TTC549 (cell line): Measurements from ENCODE around the gene RPA3.

Experiments used
- FAIRE-seq: peaks from 2 replicates; lab custom pipeline; 2012; peaks lifted over from hg19 to GRCh38; lab: Jason Lieb, UNC

RPA3 gene

DNA sequence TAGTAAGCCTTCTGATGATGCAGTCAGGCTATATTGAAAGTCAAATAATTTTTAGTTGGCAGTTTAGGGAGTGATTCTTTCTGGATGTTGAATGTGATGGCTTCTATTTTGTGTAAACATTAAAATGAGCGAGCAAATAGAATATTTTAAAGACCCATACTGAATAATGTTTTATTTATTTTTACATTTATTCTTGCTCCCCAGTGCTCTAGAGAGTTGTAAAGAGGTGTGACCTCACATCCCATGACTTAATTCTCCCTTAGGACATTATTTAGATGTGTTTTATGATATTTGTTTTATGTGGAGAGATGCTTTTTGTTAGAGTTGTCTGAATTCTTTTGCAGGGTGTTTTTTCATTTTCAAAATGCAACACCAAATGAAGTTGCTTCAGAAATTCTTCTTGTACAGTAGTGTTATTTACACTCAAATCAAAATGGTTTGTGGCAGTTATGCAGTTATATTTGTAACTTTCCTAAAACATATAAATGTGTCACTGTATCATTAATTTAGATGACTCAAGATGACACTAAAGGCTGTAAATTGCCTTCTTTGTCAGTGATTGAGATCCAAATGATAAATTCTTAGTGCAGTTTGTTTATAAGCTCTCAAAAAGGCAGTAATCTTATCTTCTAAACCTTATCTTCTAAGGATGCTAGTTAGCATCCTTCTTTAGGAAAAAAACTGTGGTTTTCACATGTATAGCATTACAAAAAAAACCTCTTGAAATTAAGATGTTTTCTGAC, 65.4 kb downstream of the RPA3 start:
- no peak for FAIRE-seq

DNA sequence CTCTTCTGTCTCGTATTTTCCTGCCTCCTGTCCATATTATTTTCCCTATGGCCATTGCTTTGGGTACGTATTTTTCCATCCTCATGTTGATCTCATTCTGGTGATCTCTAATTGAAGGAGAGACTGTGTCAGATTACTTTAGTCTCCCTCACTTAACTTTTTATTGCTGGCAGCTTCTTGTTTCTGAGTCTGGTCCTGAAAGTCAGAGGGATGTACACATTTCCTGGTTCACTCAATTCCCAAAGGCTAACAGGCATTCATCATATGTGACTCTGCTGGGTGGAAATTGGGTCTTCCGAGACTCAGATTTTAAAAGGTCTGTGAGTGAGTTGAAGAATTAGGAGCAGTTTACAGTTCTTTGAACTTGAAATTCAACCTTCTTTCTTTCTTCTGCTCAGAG, 66.9 kb downstream of the RPA3 start:
- no peak for FAIRE-seq

DNA sequence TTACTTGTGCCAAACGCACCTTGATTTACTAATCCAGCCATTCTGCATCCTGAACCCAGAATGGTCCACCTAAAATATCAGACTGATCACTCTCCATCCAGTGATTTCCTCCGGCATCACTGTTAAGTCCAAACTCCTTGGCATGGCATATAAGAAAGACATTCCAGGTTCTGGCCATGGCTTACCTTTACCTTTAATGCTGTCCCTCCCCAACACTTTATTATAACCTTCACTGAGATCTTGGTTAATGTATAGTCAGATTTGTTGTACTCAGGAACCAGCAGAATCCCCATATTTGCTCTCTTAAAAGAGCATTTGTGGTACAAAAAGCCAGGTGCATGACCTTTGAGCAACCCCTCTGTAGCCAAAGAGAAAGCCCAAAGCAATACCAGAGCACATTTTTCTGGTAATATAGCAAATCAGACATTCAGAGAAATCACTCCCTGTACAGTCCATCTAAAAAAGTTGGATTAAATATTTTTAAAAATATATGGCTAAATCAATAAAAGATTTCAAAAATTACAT, 67.7 kb downstream of the RPA3 start:
- no peak for FAIRE-seq

DNA sequence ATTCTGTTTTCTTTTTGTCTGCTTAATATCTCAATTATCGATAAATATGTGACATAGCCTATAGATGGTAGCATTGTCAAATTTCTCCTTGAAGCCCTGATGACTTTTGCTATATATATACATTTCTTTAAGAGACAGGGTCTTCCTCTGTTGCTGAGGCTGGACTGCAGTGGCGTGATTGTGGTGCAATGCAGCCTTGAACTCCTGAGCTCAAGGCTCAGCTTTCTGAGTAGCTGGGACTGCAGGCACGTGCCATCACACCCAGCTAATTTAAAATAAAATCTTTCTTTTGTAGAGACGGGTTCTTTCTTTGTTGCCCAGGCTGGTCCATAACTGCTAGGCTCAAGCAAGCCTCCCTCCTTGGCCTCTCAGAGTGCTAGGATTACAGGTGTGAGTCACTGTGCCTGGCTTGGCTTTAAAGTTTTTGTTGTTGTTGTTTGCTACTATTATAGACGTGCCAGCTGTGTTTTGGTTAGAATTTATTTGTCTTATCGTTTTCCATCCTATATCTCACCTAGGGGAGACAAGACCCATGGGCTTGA, 70.8 kb downstream of the RPA3 start:
- FAIRE-seq, result no peak

DNA sequence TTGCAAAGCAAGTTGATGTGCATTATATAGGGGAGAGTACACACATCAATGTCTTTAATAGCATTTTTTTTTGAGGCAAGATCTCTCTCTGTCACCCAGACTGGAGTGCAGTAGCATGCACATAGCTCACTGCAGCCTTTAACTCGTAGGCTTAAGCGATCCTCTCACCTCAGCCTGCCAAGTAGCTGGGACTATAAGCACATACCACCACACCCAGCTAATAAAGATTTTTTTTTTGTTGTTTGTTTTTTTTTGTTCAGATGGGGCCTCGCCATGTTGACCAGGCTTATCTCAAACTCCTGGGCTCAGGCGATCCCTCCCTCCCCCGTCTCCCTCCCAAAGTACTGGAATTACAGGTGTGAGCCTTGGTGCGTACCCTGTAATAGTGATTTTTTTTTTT, 76.3 kb downstream of the RPA3 start:
- no peak for FAIRE-seq

DNA sequence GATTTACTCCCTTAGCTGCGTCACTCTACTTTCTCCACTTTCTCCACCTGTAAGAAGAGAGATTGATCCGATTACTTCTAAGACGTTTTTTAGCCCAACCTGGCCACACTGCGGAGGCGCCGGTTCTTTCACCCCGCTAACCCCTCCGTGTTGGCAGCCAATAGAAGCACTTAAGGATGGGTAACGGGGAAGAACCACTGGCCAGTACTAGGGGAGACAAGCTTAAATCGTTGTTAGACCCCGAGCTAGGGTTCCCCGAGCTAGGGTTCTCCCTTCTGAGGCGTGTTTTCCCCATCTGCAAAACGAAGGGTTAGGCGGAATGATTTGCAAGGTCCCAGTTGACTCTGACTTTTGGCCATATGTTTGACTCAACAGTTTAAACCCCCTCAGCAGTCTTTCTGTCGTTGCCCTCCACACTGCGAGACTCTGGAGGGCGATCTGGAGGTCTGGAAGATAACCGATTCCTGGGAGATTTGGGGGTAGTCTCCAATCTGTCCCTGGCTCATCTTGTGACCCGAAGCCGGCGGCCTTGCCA, 77.2 kb downstream of the RPA3 start:
- FAIRE-seq, result no peak

DNA sequence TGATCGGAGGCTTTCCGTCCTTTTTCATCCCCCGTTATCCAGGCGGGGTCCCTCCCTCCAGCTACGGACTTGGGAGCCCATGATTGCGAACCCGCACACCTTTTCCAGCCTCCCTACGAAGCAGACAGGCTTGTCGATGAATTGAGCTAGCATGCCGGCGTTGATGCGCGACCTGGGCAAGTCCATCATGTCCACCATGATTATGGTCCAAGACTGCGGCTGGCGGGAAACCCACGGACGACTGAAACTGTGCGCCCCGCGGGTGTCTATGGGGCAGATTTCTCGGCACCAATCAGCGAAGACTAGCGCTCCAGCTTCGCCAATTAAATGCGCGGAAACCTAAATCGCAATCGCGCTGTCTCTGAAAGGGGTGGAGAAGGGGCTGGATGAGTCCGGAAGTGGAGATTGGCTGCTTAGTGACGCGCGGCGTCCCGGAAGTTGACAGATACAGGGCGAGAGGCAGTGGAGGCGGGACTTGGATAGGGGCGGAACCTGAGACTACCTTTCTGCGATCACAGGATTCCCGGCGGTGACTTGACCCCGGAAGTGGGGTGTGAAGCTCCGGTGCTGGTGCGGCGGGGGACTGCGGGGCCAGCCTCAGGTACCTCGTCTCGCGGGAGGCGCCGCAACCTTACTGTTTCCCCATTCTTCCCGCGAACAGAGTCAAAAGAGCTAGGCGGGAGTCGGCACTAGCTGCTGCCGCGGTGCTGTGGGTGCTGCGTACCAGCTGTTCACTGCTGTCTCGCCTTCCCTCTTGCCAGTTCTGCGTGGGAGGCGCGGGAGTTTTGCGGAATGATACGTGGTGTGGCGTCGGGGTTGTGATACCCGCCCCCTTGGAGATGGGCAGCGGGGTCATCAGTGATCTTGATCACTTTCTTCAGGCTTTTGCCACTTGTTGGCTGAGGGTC, 77.9 kb downstream of the RPA3 start, which contains the start of gene UMAD1:
UMAD1 (plus strand) TSS at position 532 of the 908 bp plus-strand sequence. CDS start 32,620 bp downstream, outside the sequence.
- peak; percentile 96 for FAIRE-seq

DNA sequence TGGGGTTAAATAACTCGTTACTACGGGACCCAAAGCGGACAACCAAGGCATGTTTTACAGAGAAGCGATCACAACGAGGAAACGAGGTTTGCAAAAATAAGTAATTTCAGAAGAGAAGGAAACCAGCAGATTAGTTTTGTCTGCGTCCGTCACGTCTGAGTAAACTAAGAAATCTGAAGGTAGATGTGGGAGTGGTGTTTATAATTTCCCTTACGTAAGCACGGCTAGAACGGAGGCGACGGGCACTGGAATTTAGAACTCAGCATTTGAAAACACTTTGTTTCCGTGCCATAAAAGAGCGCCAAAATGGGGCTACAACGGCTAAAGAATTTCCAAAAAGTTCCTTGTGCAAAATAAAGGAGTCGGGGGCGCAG, 78.6 kb downstream of the RPA3 start:
- no peak for FAIRE-seq

DNA sequence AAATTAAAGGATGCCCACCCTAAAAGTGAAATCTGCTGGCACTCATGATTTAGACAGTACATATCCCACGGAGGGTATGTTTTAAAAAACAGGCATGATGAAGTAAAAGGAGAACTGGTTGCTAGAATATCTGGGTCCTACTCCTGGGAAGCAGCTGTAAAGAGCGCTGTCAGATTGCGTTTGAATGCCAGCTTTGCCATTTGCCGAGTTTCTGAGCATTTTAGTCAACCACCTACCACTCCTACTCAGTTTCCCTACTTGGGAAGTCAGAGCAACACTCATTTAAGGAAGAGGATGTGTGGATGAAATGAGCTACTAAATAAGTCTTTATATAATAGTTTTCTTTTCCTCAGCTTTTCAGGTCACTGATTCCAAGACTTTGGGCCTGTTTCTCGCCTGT, 79.0 kb downstream of the RPA3 start:
- no peak for FAIRE-seq

DNA sequence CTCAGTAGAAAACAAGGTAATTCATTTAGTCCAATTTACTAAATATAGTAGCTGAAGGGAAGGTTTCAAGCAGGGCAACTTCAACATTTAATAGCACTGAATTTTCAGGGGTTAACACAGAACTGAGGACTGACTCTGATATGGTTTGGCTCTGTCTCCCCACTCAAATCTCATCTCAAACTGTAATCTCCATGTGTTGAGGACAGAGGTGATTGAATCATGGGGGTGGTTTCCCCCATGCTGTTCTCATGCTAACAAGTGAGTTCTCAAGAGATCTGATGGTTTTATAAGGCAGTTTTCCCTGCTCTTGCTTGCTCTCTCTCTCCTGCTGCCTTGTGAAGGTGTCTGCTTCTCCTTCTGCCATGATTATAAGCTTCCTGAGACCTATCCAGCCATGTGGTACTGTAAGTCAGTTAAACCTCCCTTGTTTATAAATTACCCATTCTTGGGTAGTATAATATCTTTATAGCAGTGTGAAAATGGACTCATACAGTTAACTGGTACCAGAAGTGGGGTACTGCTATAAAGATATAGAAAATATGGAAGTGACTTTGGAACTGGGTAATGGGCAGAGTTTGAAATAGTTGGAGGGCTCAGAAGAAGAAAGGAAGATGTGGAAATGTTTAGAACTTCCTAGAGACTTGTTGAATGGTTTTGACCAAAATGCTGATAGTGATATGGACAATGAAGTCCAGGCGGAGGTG, 87.6 kb downstream of the RPA3 start:
- no peak for FAIRE-seq

DNA sequence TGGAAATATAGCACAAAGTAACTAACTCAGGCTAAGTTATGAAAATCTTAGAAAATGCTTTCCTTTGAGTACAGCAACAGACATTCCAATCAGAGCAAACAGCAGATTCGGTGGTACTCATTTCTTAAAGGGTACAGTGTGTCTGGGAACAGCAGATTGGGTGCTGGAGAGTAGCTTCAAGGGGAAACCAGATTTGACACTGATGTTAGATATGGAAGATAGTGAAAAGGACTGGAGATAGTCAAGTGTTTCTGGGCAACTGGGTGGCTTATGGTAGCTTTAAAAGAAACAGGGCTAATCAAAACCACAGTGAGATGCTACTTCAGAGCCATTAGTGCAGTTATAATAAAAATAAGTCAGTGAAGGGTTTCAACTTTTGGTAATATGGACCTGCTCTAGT, 89.9 kb downstream of the RPA3 start:
- no peak for FAIRE-seq

DNA sequence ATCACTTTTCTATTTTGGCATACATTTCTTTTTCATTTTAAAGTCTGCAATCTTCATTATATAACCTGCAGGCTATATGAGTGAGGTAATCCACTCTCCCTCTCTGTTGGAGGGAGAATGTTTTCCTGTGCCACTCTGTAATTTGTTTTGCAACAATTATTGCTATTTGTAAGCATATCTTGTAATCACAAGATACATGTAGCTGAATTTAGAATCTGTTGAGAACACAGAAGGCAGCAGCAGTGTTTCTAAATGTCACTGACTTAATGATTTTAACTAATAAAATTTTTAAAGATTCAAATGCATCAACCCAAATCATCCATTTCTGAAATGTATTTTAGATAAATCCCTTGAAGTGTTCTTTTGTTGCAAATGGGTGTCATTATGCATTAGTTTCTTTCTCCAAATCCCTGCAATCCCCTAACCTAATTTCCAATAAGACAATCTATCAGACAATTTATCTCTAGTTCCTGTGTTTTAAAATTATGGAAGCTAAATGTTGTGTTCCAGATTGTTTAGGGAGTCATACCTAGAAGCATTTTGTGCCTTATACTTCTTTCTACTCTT, 97.7 kb downstream of the RPA3 start:
- FAIRE-seq, result no peak

DNA sequence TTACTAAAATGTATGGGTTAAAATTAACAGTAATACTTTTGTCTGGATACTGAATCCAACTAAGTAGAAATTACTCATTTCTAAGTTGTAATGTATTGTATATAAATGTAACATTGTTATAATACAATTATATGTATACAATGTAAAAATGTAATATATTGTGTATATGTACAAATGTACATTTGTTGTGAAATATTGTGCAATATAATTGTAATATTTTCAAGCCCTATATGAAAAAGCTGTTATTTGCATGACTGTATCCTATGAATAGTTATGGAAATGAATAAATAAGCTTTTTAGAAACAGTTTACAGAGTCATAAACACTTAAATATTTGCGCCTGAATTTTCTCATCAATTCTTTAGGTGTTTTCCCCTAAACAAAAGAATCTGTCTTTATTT, 98.2 kb downstream of the RPA3 start:
- FAIRE-seq, result no peak

DNA sequence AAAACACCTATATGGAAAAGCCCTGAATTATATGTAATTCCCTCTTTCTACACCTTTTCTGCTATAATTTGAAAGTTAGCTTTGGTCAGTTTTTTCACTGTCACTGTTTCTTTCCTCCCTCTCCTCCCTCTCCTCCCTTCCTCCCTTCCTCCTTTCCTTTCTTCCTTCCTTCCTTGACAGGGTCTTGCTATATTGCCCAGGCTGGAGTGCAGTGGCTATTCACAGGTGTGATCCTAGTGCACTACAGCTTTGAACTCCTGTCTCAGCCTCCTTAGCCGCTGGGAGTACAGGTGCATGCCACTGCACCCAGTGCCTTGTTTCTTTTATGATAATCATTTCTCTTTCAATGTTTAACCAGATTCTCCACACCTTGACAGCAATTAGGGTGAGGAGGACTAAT, 100.0 kb downstream of the RPA3 start:
- FAIRE-seq, result no peak

DNA sequence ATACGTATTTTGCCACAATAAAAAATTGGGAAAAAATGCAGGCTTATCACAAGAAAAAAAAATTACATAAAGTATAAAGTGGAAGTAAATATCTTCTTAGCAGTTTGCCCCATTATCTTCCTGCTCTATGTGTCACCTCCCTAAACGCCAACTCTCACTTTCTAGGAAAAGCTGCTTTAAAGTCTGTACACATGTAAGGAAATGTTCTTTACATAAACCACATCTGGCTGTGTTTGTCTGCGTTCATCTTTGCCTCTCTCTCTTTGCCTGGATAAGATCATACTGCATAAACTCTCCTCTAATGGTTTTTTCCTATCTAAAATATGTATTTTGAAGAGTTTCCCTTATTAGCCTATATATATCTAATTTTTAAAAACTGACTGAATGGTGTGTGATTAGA, 100.9 kb downstream of the RPA3 start:
- FAIRE-seq, result no peak

DNA sequence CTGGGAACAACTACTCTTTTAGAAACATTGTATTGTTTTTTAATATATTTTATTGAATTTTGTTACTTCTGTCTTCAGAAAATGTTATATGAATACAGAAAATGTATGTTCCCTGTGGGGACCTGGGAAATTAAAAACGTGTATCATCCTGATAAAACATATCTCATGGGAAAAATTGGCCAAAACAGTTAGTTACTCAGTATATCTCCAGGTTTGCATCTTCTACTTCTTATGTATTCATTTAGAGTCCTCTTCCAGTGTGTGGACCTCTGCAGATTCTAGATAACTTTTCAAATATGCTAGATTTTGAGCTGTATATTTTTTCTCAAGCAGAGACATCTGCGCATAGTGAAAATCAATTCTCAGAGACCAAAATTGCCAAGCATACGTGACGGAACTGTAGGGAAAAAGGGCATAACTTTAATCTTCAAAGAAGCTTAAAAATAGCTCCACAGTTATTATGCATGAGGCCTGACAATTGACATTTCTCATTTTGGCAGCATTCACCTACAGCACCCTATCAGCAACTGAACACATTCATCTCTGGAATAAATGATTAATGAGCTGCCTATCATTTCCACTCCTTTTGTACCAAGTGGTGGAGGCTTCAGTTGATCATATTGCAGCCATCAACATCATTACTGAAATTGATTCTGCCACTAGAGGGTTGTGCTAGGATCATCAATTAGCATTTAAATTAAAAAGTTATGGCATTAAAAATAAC, 104.2 kb downstream of the RPA3 start:
- no peak for FAIRE-seq

DNA sequence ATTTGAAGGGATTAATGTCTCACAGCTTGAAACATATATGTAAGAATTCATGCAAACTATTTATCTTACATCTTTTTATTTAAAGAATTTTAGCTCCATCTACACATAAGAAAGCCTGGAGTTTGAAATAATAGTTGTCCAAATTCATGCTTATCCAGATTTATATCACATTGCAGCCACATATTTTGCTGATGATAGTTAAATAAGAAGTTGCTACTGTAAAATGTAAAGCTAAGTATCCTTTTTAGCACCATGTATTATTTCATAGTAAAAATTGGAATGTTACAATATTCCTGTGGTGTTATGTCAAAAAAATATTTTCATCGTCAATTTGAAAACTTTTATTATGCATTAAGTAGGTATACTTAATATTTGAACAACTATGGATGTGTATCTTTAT, 105.2 kb downstream of the RPA3 start:
- no peak for FAIRE-seq

DNA sequence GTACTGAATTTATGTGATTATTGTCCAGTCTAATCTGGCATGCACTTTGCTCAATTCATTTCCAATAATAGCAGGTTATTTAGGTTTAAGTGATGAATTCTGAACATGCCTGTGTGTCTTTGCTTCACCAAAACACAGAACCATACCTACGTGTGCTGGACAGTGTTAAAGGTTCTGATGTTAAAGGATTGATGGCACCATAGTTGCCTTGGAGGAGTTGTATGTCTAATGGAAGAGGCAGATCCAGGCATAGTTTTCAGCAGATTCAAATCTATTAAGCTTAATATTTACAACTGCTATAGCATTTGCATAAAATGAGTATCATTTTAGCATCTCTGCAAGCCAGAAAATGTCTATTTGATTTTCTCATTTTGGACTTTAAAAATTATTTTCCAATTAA, 105.9 kb downstream of the RPA3 start:
- no peak for FAIRE-seq

DNA sequence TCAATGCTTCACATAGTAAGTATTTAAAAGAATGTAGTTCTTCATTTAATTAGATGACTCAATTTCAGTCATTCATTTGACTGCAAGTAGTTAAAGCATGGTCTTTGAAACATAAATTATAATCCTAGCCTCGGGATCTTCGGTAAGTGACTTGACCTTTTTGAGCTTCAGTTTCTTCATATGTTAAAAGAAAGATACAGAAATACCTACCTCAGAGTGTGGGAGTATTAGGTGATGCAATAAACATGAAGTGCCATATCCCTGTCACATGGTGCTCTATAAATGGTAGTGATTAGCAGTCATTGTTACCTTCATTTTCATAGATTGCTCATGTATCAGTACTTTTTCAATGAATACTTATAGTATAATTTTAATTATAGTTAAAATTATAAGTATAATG, 109.1 kb downstream of the RPA3 start:
- no peak for FAIRE-seq

DNA sequence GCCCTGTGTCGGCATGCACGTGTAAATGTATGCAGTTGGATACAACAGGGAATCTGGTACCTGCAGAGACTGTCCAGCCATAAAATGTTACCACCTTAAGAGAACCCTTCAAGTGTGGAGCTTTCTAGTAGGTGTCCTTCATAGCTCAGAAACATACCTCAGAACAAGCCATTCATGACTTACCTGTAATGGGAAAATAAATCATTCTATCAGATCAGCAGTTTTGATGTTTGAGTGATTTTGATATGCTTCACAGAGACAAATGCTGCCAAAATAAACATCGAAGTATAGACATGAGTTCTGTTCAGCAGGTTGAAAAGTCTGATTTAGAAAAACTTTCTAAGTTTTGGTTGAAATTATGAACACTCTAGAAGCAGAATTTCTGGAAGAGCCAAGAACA, 111.4 kb downstream of the RPA3 start:
- FAIRE-seq, result no peak

DNA sequence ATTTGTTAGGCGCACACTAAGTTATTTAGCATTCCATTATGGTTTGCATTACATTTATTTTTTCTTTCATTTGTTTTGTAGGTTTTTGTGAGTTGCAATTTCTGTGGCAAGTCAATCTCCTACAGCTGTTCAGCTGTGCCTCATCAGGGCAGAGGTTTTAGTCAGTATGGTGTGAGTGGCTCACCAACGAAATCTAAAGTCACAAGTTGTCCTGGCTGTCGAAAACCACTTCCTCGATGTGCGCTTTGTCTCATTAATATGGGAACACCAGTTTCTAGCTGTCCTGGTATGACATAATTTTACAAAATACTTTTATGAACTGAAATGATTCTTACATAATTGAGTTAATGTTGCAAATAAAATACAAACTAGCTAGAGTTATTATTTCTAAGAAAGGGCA, 122.2 kb downstream of the RPA3 start:
- FAIRE-seq, result no peak
